Raji (cell line): ENCODE data around the gene RGS10.

Experiments used
- POLR2A ChIP-seq: IDR thresholded peaks from 2 replicates; pipeline ENCODE4 v1.6.1; 2011; ENCODE audit warnings: low read depth, low read length, control low read depth; ENCODE audit not compliant: insufficient read depth

RGS10 gene

DNA sequence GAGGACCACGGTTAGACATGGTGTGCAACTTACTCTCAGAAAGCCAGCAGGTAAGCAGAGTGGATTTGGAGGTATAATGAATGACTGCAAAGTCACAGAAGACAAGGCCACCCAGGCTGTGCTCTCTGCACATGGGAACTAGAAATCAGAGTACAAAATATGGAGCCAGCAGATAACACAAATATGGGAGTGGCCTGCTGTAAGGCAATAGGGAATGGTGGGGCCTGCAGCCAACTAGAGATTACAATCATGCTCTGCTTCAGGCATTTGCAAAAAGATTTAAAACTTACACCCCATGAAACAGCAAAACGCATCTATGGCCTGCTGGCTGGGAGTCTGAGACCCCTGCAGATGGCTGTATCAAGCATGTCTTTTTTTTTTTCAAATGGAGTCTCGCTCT lies 47.0 kb downstream of the RGS10 start:
- TF ChIP-seq POLR2A: no peak

DNA sequence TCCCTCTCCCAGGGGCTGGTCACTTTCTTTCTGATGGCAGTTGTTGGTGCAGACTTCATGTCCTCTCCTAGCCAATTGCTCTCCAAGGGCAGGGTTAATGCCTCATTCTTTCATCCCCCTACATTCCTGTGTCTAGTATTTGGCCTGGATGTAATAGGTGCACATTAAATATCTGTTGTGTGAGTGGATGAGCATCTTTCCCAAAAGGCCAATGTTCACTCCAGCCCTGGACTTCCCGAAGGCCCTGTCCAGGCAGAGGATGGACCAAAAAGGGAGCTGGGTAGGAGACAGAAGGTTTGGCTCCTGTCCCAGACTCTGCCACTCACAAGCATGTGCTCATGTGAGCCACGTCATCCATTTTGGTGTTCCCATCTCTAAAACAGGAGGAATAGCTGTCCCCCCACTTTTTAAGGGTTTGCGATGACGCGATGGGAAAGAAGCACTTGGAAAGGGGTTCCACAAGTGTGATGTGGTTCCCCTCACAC lies 47.5 kb downstream of the RGS10 start:
- no peak for TF ChIP-seq POLR2A

DNA sequence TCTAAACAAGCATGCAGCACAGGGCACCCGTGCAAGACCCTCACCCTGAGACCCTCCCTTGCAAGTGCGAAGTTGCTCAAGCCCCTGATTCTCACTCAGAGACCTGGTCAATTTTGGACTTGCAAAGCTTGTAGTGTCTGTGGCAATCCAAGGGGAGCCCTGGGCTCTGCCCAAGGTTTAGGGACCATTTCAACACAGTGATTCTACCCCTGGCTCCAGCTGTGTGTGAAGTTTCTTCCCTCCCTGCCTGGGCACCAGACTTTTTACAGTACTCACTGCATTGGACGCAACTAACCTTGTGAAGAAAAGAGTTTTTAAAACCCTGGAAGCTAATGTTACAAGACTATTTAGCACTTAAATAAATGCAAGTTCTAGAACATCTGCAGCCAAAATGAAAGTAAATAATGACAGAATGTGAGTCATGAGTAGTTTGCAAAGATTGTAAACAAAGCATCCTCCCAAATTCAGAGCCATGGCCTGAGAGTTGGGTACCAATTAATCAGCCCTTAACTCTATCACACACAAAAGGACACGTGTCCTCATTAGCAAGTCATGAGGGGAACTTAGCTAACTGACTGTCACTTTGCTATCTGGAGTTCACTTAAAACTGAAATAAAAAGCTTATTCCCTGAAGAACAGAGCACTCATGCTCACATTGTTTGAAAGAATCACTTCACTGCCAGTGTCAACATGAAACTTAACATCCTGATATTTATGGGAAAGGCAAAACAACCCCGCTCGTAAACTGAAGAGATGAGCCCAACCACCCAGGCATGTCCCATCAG lies 48.1 kb downstream of the RGS10 start:
- TF ChIP-seq POLR2A: no peak

GRCh38 chr10:119493155-119493554 lies 49.4 kb downstream of the RGS10 start:
- TF ChIP-seq POLR2A: no peak

- no peak for TF ChIP-seq POLR2A
These were observed 50.4 kb downstream of the RGS10 start for GRCh38 chr10:119491966-119492757.

GRCh38 chr10:119489991-119490326 lies 52.6 kb downstream of the RGS10 start:
- TF ChIP-seq POLR2A: no peak

GRCh38 chr10:119488675-119489074 lies 53.8 kb downstream of the RGS10 start:
- TF ChIP-seq POLR2A: no peak

DNA sequence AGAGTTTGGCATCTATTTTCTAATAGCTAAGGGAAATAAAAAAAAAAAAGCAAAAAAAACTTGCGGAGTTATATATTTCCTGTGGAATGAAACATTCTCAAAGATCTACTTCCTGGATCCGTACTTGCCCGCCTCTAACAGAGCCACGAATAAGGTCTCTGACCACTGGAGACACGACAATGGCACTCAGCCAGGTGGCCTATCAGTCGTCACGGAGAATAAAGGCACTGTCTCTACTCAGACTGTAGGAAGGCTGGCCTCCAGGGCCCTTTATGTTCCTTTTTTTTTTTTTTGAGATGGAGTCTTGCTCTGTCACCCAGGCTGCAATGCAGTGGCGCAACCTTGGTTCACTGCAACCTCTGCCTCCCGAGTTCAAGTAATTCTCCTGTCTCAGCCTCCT lies 58.7 kb downstream of the RGS10 start:
- no peak for TF ChIP-seq POLR2A

GRCh38 chr10:119483001-119483400 lies 59.5 kb downstream of the RGS10 start:
- TF ChIP-seq POLR2A: no peak

DNA sequence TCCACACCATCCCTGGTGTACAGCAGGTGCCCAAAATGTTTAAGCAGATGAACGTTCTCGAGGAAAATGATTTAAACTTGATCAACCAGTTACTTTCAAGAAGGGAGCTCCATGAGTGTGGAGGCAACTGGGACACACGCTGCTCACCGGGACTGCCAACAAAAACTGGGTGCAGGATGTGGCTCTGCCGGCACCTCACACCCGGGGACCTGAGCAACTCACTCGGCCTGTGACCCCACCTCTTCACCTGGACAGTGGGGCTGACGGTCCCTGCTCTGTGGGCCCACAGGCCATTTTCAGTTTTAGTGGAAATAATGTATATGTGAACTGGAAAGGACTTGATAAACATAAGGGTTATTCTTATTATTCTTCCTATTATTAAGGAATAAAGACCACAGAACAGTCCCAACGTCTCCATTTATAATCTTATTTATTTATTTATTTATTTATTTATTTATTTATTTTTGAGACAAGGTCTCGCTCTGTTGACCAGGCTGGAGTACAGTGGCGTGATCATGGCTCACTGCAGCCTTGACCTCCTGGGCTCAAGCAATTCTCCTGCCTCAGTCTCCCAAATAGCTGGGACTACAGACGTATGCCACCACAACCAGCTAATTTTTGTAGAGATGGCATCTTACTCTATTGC lies 60.6 kb downstream of the RGS10 start:
- no peak for TF ChIP-seq POLR2A

- no peak for TF ChIP-seq POLR2A
These were observed 61.9 kb downstream of the RGS10 start for GRCh38 chr10:119480667-119481066.

GRCh38 chr10:119479532-119479931 lies 63.0 kb downstream of the RGS10 start:
- TF ChIP-seq POLR2A: no peak

DNA sequence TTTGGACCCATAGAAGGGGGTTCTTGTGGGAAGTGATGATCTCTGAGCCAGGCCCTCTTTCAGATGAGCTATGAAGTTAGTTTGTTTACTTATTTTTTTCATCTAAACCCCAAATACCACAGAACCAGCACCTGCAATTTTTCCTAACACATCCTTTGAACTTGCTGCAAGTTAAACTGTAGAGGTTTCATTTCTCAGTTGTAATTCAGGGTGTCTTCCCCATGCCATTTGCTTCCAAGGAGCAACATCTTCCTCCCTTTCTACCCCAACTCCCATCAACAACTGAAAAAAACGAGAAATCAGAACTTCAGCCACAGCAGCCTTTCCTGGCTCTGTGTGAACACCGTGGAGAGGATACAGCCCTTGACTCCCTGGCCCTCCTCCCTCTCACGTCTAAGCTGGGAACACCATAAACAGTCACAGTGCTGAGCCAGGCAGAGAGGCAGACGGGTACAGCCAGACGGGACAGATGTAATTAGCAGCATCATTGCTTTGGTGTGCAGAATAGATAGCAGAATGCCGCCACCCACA lies 63.6 kb downstream of the RGS10 start:
- TF ChIP-seq POLR2A: no peak

GRCh38 chr10:119478111-119478802 lies 64.3 kb downstream of the RGS10 start:
- peak; percentile 52 for TF ChIP-seq POLR2A

DNA sequence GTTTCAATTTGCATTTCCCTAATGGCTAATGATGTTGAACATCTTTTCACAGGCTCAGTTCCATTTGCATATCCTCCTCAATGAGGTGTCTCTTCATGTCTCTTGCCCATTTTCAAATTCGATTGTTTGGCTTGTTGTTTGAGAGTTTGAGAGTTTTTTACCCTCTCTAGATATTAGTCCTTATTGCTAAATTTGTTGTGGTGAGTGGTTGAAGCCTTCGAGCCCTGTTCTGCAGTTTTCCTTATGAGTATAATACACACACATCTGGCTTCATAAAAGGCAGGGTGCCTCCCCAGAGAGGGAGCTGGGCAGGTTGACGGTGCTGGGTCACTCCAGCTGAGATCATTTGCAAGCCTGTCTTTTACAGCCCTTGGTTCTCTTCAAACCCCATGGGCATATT lies 65.1 kb downstream of the RGS10 start:
- no peak for TF ChIP-seq POLR2A

DNA sequence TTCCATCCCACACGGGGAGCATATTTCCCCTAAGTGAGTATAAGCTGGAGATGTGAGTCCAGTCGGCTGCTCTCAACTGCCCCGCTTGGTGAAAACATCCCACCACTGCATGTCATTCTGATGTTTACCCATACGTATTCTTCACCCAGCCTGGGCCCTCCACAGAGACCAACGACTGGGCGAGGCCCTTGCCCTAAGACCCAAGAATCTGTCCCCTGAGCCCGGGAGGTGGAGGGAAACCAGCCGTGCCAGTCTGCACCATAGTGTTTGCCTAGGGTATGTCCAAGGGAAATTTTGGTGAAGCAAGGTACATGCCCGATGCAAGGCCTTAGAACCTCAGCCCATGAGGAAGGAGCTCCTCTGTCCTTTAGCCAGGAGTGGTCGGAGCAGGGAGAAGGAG lies 67.9 kb downstream of the RGS10 start:
- no peak for TF ChIP-seq POLR2A

DNA sequence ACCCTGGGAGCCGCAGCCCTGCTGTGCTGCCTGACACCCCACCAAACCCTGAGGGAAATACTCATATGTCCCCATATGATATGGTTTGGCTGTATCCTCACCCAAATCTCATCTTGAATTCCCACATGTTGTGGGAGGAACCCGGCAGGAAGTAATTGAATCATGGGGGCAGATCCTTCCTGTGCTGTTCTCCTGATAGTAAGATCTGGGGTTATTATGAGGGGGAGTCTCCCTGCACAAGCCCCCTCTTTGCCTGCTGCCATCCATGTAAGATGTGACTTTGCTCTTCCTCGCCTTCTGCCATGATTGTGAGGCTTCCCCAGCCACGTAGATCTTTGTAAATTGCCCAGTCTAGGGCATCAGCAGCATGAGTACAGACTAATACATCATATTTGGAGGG lies 68.7 kb downstream of the RGS10 start:
- no peak for TF ChIP-seq POLR2A
